GM04503 (cell line): ENCODE data around the gene KCNJ6.
"Not testable (repeated sequence)": the region's sequence is repeated elsewhere in the genome, so short reads cannot be mapped to it uniquely, and the experiment has no call there.

Source experiments
- DNase-seq: peaks from one replicate; pipeline ENCODE4 v3.0.0-alpha.2; 2012; ENCODE audit warnings: low read depth

Gene KCNJ6

DNA sequence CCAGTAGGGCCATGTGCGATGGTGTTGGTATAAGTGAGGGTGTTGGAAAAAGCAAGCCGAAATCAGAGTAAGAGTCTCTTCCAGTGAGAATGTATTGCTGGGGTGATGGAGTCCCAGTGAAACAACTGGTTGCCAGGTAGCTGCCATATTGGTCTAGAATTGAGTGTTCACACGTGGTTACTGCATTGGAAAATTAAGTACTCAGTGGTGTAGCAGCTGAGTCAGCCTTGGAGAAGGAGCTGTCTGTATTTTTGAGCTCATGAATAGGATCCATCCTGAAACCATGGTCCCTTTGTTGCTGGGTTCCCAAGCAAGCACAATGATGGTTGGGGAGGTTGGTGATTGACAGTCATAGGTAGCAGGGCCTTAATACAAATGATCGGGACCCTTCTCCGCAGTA lies 314.3 kb downstream of the KCNJ6 start:
- no peak for DNase-seq

DNA sequence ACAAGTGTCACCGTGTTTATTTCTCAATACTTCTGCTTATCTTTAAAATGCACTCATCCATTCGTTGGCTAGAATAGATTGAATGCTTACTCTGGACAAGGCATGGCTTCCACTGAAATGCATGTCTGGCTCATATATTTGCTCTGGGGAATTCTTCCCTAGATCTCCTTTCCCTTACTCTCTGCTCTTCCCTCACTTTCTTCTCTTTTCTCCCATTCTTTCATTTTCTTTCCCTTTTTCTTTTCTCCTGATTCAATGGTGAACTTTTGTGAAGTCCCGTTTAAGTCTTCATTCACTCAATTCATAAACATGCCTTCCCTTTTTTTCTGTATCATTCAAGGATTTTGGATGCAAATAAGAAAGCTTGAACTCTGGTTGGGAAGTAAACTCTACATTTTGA lies 315.2 kb downstream of the KCNJ6 start:
- no peak for DNase-seq

DNA sequence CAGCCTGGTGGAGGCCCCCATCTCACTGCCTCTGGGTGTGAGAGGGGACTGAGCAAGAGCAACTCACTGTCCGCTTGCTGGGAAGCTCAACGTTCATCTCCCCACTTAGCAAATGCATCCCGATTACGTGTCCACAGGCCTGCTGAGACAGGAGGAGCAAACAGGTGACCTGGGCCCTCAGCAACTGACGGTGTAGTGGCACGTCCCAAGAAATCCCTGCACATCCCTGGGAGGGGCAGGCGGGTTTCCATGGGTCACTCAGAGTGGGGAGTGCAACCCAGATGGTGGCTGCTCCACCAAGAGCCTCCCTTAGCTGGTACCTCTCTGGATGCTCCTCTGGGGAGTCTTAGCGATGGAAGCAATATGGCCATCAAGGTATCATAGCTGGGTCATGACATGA lies 320.3 kb downstream of the KCNJ6 start:
- DNase-seq = no peak

DNA sequence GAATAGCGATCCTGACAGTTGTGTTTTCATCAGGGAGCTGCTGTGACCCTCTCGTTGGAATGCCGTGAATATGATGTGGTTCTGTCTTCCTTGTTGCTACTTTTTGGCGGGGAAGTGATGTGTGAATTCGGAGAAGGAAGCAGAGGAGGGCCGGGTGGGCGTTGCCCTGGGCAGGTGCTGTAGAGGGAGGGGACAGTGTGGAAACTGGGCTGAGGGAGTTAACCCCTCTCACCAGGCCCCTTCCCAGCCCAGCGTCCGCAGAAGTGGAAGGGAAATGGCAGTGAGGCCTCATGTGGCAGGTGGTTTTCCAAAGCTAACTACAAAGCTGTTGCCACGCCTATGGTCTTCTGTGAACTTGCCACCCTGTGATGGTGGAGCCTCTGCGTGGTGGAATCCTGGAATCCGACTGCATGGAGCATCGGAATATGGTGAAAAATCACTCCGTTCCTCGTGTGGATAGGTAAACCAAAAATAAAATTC lies 321.7 kb downstream of the KCNJ6 start:
- no peak for DNase-seq

DNA sequence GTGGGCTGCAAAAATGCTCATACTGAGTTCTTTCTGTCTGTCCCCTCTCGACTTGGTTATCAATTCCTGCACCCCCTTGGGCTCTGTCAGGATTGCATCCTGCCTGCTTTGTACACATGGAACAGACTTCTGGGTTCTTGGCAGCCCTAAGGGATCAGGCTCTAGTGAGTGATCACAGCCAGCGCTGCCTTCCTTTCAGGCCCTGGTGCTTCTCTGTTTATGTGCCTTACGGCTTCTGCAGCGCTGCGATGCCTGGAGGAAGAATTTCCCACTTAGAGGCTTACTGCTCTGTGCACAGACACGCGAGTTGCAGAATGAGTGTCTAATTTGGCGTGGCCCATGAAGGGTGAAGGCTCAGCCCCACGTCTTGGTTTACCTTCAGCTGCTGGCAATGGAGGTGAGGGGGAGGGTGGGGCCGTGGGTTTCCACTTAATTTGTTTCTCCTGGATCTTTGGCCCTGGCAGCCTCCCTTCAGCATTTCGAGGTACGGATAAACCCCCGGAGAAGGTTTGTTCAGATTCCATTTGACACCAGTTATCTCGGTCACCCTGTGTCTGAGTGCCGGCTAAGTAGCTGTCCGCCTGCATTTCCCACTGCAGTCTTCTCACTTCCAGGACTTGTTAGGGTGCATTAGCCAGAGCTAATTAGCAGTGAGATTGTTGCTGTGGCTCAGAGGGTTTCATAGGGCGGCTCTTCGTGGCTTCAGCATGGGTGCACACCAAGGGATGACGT lies 322.4 kb downstream of the KCNJ6 start:
- no peak for DNase-seq

DNA sequence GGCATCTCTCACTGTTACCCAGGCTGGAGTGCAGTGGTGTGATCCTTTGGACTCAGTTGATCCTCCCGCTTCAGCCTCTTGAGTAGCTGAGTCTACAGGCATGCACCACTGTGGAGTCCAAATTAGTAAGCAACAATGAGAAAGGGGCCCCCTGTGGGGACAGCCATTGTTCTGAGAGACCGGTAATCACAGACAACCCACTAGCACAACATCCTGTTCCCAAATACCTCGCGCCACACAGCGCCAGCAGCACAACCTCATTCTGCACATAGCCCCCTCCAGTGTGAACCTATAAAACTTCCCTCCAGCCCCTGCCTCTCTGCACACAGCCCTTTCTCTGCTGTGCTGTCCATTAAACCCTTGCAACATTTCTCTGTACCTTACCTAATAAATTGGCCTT lies 323.2 kb downstream of the KCNJ6 start:
- no peak for DNase-seq

DNA sequence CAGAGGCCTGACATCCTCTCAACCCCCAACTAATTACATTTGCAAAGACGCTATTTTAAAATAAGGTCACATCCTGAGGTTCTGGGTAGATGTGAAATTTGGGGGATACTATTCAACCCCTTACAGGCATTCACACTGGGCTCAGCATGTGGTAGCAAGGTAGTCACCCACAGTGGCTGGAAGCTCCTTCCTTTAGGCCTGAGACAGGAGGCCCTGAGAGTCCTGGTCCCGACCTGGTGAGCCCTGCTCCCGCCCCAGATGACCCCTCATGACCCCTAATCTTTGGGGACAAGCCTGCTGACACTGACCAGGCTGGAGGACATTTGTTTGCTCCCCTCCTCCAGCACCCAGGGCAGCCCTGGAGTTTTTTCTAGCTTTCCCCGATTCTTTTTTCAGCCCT lies 323.8 kb downstream of the KCNJ6 start:
- no peak for DNase-seq

DNA sequence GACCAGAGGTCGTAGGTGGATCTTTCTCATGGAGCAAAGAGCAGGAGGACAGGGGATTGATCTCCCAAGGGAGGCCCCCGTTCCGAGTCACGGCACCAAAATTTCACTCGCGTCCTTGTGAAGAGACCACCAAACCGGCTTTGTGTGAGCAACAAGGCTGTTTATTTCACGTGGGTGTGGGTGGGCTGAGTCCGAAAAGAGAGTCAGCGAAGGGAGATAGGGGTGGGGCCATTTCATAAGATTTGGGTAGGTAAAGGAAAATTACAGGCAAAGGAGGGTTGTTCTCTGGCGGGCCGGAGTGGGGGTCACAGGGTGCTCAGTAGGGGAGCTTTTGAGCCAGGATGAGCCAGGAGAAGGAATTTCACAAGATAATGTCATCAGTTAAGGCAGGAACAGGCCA lies 324.3 kb downstream of the KCNJ6 start:
- not testable (repeated sequence) for DNase-seq

DNA sequence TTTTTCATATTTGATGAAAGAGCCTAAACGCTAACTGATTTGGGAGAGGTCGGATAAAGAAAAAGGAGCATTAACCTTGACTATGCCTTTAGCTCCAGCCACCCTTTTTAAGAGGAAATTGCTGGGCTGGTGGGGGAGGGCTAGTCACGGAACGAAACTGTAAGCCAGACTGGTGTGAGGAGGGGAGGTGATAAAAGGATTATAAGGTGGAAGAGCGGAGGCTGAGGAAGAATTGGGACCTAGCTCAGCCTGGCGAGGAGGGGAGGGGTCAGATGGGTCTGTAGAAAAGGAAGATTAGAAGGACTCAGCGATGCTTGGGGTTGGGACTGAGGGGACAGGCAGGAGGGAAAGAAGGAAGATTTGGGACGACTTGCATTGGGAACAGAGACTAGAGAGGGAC lies 325.4 kb downstream of the KCNJ6 start:
- DNase-seq = not testable (repeated sequence)

DNA sequence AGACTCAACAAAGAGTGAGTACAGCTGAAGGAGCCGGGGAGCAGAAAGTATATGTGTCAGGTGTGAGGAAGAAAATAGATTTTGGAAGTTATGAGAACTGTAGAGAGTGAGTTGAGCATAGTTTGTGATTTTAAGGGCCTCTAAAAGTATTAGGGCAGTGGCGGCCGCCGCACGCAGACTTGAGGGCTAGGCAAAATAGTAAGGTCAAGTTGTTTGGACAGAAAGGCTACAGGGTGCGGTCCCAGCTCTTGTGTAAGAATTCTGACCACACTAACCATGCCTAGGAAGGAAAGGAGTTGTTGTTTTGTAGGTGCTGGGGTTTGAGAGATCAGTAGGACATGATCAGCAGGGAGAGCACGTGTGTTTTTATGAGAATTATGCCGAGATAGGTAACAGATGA lies 327.6 kb downstream of the KCNJ6 start:
- DNase-seq = not testable (repeated sequence)

DNA sequence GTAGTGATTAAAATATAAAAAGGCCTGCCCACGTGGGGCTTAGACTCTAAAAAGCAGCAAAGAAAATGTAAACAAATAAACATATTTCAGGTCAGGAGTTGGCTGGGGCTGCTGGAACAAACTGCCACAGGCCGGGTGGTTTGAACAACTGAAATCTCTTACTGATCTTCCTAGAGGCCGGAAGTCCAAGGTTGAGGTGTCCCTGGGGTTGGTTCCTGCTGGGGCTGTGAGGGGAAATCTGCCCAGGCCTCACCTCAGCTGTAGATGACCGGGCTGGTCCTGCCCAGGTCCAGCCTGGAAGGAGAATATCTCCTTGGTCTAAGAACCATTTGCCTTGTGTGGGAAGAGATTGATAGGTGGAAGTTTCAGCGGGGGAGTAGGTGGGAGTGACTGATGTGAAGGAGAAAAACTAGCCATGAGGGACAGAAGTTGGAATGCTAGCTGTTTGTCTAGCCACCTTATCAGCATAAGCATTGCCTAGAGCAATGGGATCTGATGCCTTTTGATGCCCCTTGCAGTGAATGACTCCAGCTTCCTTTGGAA lies 328.6 kb downstream of the KCNJ6 start:
- no peak for DNase-seq

DNA sequence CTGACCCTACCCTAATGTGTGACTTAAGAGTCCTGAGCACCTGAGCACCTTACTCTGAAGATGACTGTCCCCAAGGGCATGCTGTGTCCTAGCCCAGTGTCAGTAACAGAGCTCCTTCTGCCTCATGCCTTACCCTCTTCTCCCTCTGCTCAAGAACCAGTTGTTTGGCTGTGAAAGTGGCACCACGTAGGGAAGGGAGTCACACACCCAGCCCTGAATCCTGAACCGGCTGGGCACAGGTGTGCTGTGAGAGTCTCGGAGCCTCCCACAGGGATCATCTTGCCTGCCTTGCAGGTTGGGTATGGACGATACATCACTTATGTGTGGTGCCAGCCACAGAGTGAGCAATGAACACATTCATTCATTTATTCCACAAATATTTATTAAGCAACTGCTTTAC lies 329.1 kb downstream of the KCNJ6 start:
- DNase-seq = no peak

DNA sequence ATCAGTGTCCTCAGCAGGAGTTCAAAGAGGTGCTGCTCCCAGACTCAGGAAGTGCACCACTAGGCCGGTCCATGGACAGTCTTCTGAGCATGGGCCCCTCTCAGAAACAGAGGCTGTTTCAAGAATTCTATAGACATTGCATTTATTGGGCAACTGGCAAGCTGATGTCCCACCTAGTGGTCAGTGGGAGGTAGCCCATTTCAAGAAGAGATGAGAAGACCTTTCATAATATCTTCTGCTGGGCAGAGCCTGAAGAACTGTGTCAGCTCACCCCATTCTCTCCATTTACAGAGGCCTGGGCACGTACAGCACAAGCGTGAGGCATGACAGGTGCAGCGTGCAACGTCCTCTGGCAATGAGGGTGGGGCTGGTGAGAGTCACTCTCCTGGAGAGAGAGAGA lies 333.7 kb downstream of the KCNJ6 start:
- DNase-seq = no peak

DNA sequence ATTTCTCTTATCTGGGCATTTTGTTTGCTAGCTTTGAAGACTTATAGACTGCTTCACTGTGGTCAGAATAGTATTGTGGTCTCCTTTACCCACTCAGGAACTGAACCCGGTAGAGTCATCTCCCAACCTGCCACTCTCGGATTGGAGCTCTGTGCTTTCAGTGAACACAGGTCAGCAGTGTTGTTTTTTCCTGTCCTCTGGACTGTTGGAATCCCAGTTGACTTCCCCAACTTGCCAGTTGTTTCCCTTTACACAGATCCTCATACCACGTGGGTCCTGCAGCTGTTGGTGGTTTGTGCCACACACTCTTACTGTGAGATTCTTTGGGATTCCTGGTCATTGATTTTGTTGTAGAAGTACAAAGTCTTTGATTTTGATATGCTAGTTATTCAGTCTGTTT lies 335.6 kb downstream of the KCNJ6 start:
- DNase-seq = no peak

DNA sequence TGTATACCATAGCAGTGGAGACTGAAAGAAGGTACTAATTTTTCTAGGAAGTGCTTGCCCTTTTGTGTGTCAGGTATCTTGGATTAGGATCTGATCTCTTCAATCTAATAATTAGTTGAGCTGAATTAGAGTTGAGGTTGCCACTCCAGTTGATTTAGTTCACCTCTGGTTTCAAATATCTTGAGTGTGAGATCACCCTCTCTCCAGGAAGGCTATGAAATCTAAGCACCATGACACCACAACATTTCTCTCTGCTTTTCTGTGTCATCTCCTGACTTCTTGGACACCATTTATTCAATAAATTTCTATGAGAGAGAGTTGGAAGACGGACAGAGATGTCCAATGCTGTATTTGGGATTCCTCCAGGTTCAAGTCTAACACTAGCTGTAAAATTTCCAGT lies 336.9 kb downstream of the KCNJ6 start:
- no peak for DNase-seq

DNA sequence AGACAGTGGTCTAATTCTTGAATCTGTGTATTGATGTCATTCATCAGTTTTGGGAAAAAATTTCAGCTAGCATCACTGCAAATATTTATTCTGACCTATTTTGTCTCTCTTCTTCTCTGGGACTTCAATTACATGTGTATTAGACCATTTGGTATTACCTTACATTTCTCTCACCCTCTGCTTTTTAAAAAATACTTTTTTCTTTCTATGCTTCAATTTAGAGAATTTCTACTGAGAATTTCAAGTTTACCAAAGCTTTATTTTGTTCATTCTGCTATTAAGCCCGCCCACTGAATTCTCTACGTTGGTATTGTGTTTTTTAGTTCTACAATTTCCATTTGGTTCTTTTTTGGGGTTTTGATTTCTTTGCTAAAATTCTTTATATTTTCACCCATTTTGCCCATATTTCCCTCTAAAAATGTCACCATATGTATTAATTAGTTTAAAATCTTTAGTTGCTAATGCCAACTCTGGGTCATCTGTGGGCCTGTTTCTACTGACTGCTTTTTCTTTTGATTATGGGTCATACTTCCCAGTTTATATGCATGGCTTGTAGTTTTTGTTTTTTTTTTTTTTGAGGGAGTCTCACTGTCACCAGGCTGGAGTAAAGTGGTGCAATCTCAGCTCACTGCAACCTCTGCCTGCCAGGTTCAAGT lies 337.7 kb downstream of the KCNJ6 start:
- no peak for DNase-seq

DNA sequence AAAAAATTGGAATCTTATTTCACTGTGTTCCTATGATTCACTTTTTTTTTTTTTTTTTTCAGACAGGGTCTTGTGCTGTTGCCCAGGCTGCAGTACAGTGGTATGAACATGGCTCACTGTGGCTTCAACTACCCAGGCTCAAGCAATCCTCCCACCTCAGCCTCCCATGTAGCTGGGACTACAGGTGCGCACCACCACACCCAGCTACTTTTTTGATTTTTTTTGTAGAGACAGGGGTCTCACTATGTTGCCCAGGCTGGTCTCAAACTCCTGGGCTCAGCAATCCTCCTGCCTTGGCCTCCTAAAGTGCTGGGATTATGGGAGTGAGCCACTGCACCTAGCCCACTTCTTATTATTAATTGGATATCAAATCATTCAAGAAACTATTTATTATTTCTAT lies 339.3 kb downstream of the KCNJ6 start:
- DNase-seq = not testable (repeated sequence)

DNA sequence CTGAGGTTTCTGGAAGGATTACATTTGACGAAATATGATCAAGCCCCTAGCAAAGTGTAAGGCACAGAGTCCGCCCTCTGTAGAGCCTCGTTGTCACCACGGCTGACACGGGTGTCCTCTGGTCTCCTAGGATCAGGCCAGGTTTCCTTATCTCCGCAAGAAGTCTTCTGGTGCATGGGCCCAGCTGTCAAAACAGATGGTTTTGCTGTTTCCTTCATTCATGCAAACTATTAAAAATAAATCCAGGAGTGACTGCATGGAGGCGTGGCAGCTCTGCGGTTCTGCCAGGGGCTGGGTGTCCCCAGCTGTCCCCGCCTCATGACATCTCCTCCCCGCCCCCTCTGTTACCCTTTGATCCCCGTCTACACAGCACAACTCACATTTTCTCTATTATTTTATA lies 340.7 kb downstream of the KCNJ6 start:
- no peak for DNase-seq

DNA sequence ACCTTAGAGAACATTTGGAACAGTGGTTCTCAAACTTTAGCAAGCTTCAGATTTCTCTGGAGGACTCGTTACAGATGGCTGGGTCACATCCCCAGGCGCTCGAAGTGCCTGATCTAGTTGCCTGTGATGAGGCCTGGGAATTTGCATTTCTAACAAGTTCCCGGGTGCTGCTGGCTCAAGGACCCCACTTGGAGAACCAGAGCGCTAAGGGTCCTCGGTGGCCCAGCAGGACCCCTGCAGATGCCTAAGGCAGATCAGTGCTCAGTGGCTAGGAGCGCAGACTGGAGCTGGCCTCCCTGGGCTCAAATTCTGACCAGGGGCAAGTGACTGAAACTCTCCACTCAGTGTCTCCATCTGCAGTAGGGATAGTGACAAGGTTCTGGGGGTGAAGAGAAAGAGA lies 341.5 kb downstream of the KCNJ6 start:
- no peak for DNase-seq

DNA sequence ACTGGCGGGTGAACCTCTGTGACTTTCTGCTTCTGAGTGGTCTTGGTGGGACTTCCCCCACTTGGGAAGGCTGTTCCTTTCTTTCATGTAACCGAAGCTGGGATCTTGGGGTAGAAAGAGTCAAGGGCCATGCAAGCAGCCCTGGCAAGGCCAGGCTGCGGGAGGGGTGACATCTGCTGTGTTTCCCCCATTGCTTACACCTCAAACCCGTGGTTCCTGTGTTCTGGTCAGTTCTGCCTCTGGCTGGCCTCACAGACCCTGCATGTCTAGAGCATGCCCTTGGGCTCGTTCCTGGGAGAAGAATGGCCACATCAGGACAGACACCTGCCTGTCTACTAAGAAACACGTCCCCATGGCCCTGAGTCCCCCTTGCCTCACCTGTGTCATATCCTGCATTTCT lies 341.9 kb downstream of the KCNJ6 start:
- no peak for DNase-seq

DNA sequence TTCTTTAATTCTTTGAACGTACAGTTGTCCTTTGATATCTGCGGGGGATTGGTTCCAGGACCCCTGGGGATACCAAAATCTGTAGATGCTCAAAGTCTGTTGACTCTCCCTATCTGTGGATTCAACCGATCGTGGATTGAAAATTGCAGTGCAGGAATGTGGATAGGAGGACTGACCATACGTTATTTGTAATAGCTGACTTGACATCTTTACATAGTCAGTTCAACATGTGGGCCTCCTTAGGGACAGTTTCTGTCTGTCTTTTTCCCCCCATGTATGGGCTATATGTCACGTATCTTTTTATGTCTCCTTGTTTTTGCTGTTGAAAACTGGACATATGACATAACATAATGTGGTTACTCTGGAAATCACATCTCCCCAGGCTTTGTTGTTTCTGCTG lies 344.8 kb downstream of the KCNJ6 start:
- DNase-seq = no peak

DNA sequence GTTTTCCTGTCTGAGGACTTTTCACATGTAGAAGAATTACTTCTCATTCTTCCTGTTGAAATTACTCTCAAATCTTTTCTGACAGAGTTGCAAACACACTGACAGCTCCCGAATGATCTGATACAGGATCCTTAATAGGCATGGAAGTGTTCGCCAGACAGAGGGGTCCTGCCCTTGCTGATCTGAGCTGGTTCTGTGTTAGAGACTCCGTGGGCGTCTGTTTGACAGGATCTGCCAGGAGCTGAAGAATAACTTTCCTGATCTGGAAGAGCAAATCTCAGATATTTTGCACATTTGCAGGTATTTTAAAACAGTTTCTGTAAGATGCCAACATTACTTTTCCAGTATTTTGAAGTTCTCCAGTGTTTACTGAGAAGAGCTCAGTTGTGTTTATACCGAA lies 347.3 kb downstream of the KCNJ6 start:
- no peak for DNase-seq

DNA sequence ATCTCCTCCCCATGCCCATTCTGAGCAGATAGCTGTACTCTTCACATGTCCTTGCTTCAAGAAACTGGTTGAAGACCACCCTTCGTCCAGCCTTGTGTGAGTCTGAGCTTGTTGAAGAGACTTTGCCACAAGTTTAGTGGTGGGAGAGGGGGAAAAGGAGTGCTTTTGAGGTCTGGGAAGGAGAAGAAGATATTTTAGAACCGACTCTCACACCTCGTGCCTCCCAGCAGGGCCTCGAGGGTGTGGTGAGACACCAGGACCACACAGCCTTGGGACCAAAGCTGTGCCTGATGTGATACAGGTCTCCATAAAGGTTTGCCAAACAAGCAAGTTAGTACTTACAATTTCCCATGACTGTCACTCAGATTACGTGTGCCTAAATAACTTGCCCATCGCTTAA lies 347.8 kb downstream of the KCNJ6 start:
- no peak for DNase-seq
